Testis (tissue), 3 donors: ENCODE measurements around the gene CORT. TPM values are rescaled to one million over a fixed set of nuclear protein-coding genes. Genes with fewer than 3 reads are reported as not detected.
"Not testable (repeated sequence)": the region's sequence is repeated elsewhere in the genome, so short reads cannot be mapped to it uniquely, and the experiment has no call there.

Experiments used
- DNase-seq: peaks from one replicate; pipeline ENCODE4 v3.0.0-alpha.2; 2019
- H3K27ac ChIP-seq, 2 donors: fragments of 200-600 bp; sonication (generic); one replicate each; pipeline ENCODE4 v1.5.1; 2019
- H3K27me3 ChIP-seq: fragments of 200-600 bp; sonication (generic); one replicate; pipeline ENCODE4 v1.5.1; 2019
- H3K36me3 ChIP-seq: fragments of 200-600 bp; sonication (generic); one replicate; pipeline ENCODE4 v1.5.1; 2017; ENCODE audit warnings: low read depth; ENCODE audit errors: missing control alignments
- H3K4me1 ChIP-seq: fragments of 200-600 bp; sonication (generic); one replicate; pipeline ENCODE4 v1.5.1; 2019
- H3K4me3 ChIP-seq, 2 donors: fragments of 200-600 bp; sonication (generic); one replicate each; pipeline ENCODE4 v1.5.1; 2017 to 2019
- H3K9me3 ChIP-seq: fragments of 200-600 bp; sonication (generic); one replicate; pipeline ENCODE4 v1.5.1; 2017
- POLR2A ChIP-seq: fragments of 450-650 bp; IDR thresholded peaks from one replicate; pipeline ENCODE4 v1.6.1; 2017; ENCODE audit warnings: antibody characterized with exemption, mild to moderate bottlenecking, moderate library complexity
- WGBS, 2 donors: methylation state at CpG; one replicate each; pipeline ENCODE4 v1.1.5; 2018; 5-methylcytosine and 5-hydroxymethylcytosine counted together
- intact Hi-C: fragments of 100-400 bp; cut with DNase I; formaldehyde crosslinking; loops from one replicate; pipeline ENCODE4 v1.15.1; 2023; ENCODE audit warnings: low total_unique reads
- polyA plus RNA-seq: library from polyadenylated mRNA; stranded (reverse); fragments of 350-450 nt; fragmentation: Illumina TruSeq; extraction: RNeasy Lipid Tissue Mini Kit (QIAGEN cat#74804); gene quantifications from one replicate; pipeline ENCODE4 v1.2.3, GENCODE V29; 2014; ENCODE audit warnings: low read depth, low replicate concordance; ENCODE audit not compliant: insufficient read depth
- total RNA-seq, 2 donors: library from RNA; depleted of rRNA; stranded (reverse); fragments of >200 nt; gene quantifications; one replicate each; pipeline ENCODE4 v1.2.3, GENCODE V29; 2016
- TF ChIP-seq, protein P1 (sequence below), 3 experiments: fragments of 450-650 bp in 2 of 3; fragments of 200-600 bp in 1 of 3; sonication (generic) in 1 of 3; IDR thresholded peaks; one replicate each; pipeline ENCODE4 v1.5.1; 2016 to 2019; ENCODE audit warnings: antibody characterized with exemption in 3 of 3, mild to moderate bottlenecking in 2 of 3, moderate library complexity in 1 of 3

Gene CORT
- total and polyA plus RNA-seq, 3 donors from 2014 or later, result 0.62 to 1.4 (median 0.98) TPM

GRCh38 chr1:10451287-10451686 is 1.5 kb downstream of the CORT start:
- no peak for DNase-seq
- intact Hi-C loops, result no loop called here
- WGBS, 2 donors, result 7 to 33% methylated on average over 10 of the region's 10 CpGs

DNA sequence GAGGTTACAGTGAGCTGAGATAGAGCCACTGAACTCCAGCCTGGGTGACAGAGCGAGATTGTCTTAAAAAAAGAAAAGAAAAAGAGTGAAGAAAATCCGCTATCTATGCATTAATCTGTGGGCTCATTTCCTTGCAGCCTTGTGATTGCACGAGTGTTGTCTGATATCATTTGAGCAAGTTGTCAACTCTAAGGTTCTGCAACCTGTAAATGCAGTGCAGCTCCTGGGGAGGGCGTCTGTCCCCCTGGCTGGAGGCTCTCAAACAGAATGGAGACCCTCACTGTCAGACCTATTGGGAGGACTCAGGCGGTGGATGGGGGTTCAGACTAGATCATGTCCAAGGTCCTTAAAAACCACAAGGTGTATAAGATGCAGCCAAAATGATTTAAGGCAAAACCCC is 6.2 kb downstream of the CORT start:
- Histone ChIP-seq H3K27me3 (no peaks in the 10 kb centered on the region), H3K9me3 (no peaks in the 10 kb centered on the region), H3K4me3 (no peak overlapping the region), H3K36me3 (no peaks in the 10 kb centered on the region), H3K4me1 (peaks cover 3% of the 10 kb centered on the region), H3K27ac (no peak overlapping the region)
- intact Hi-C loops, result no loop called here
- TF ChIP-seq, protein P1, sequence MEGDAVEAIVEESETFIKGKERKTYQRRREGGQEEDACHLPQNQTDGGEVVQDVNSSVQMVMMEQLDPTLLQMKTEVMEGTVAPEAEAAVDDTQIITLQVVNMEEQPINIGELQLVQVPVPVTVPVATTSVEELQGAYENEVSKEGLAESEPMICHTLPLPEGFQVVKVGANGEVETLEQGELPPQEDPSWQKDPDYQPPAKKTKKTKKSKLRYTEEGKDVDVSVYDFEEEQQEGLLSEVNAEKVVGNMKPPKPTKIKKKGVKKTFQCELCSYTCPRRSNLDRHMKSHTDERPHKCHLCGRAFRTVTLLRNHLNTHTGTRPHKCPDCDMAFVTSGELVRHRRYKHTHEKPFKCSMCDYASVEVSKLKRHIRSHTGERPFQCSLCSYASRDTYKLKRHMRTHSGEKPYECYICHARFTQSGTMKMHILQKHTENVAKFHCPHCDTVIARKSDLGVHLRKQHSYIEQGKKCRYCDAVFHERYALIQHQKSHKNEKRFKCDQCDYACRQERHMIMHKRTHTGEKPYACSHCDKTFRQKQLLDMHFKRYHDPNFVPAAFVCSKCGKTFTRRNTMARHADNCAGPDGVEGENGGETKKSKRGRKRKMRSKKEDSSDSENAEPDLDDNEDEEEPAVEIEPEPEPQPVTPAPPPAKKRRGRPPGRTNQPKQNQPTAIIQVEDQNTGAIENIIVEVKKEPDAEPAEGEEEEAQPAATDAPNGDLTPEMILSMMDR (IDR thresholded peaks at IDR 0.05), result no peak
- TF ChIP-seq POLR2A, result no peak
- 86 to 88% methylated on average over 5 of the region's 5 CpGs for WGBS, 2 donors
- DNase-seq, result no peak

More at GRCh38 chr1:10451287-10451686, 1.5 kb downstream of the CORT start:
- H3K4me1 ChIP-seq, result no peaks in the 10 kb centered on the region
- H3K4me3 ChIP-seq, result no peak overlapping the region
- TF ChIP-seq, protein P1 (IDR thresholded peaks at IDR 0.05), result no peak
- TF ChIP-seq POLR2A, result no peak
- H3K36me3 ChIP-seq, result no peaks in the 10 kb centered on the region
- no peaks in the 10 kb centered on the region for H3K27me3 ChIP-seq
- no peak overlapping the region for H3K27ac ChIP-seq
- H3K9me3 ChIP-seq, result no peaks in the 10 kb centered on the region

- no peaks in the 10 kb centered on the region for H3K9me3 ChIP-seq
- no peaks in the 10 kb centered on the region for H3K36me3 ChIP-seq
- TF ChIP-seq, protein P1 (IDR thresholded peaks at IDR 0.05), result no peak
- no peak for TF ChIP-seq POLR2A
- intact Hi-C loops, result no loop called here
- H3K4me3 ChIP-seq, result no peak overlapping the region
- DNase-seq, result no peak
- no peak overlapping the region for H3K27ac ChIP-seq
- no peaks in the 10 kb centered on the region for H3K27me3 ChIP-seq
- H3K4me1 ChIP-seq, result peaks cover 3% of the 10 kb centered on the region
- 85 to 88% methylated on average over 7 of the region's 7 CpGs for WGBS, 2 donors
These were observed 6.8 kb downstream of the CORT start for GRCh38 chr1:10456661-10457060.

DNA sequence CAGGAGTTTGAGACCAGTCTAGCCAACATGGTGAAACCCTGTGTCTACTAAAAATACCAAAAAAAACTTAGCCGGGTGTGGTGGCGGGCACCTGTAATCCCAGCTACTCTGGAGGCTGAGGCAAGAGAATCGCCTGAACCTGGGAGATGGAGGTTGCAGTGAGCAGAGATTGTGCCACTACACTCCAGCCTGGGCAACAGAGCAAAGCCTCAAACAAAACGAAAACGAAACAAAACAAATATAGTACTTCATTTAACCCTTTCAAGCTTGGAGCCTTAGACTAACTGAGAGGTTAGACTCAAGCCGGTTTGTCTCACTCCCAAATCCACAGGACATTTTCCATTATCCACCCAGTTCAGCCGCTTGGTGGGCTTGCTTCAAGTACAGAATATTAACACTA is 7.6 kb downstream of the CORT start:
- WGBS, 2 donors, result 74% methylated on average over 7 of the region's 7 CpGs
- DNase-seq, H3K36me3 ChIP-seq, intact Hi-C loops, H3K4me3 ChIP-seq, H3K9me3 ChIP-seq, H3K27me3 ChIP-seq, H3K27ac ChIP-seq, H3K4me1 ChIP-seq: not testable (repeated sequence)

DNA sequence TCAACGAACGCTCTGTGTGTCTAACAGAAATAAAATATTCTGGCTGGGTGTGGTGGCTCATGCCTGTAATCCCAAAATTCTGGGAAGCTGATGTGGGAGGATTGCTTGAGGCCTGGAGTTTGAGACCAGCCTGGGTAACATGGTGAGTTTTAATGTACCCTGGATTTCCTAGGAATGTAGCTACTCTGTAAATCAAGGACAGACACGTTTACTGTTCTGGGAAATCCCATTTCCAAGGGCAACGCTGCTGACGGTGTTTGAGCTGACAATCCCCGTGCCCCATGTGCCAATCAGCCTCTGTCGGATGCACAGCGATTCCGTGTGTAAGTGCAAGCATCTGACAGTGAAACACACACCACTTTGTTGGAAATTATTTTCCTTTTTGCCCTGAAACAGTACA is 8.0 kb downstream of the CORT start:
- intact Hi-C loops, result no loop called here
- Histone ChIP-seq H3K9me3 (no peaks in the 10 kb centered on the region), H3K4me3 (no peak overlapping the region), H3K36me3 (no peaks in the 10 kb centered on the region), H3K27me3 (no peaks in the 10 kb centered on the region), H3K27ac (no peak overlapping the region), H3K4me1 (peaks cover 3% of the 10 kb centered on the region)
- DNase-seq, result no peak
- no peak for TF ChIP-seq POLR2A
- TF ChIP-seq, protein P1 (IDR thresholded peaks at IDR 0.05), result no peak
- WGBS, 2 donors, result 56 to 58% methylated on average over 9 of the region's 9 CpGs
